Astrocyte (in vitro differentiated cells and primary cell): ENCODE data around the gene NME7. TPM values are rescaled to one million over a fixed set of nuclear protein-coding genes. Genes with fewer than 3 reads are reported as not detected.

ENCODE experiments used
- DNase-seq: peaks from one replicate; pipeline ENCODE4 v3.0.0-alpha.2; 2010; ENCODE audit warnings: low read depth
- FAIRE-seq: peaks from 2 replicates; lab custom pipeline; 2011; peaks lifted over from hg19 to GRCh38; lab: Jason Lieb, UNC
- H2AFZ ChIP-seq: 2 replicates; pipeline ENCODE4 v1.6.0; 2012; ENCODE audit warnings: low read depth, low read length, inconsistent platforms
- H3K27ac ChIP-seq: 2 replicates; pipeline ENCODE4 v1.5.1; 2011; ENCODE audit warnings: low read depth, low read length, inconsistent platforms
- H3K27me3 ChIP-seq: 2 replicates; pipeline ENCODE4 v1.6.0; 2011; ENCODE audit warnings: low read length, inconsistent platforms; ENCODE audit not compliant: insufficient read depth
- H3K36me3 ChIP-seq: 2 replicates; pipeline ENCODE4 v1.5.1; 2011; ENCODE audit warnings: low read length, inconsistent platforms; ENCODE audit not compliant: insufficient read depth
- H3K4me1 ChIP-seq: 2 replicates; pipeline ENCODE4 v1.5.1; 2011; ENCODE audit warnings: low read length, inconsistent platforms; ENCODE audit not compliant: insufficient read depth
- H3K4me2 ChIP-seq: 2 replicates; pipeline ENCODE4 v1.6.0; 2012; ENCODE audit warnings: low read length, inconsistent platforms
- H3K4me3 ChIP-seq: 2 replicates; pipeline ENCODE4 v1.5.1; 2011; ENCODE audit warnings: low read depth, mild to moderate bottlenecking, low read length, inconsistent platforms; ENCODE audit not compliant: insufficient read depth
- H3K79me2 ChIP-seq: 2 replicates; pipeline ENCODE4 v1.6.0; 2012; ENCODE audit warnings: mild to moderate bottlenecking, low read length, inconsistent platforms; ENCODE audit not compliant: insufficient read depth
- H3K9ac ChIP-seq: 2 replicates; pipeline ENCODE4 v1.6.0; 2012; ENCODE audit warnings: mild to moderate bottlenecking, low read length, inconsistent platforms
- H3K9me3 ChIP-seq: 2 replicates; pipeline ENCODE4 v1.5.1; 2012; ENCODE audit warnings: low read depth, mild to moderate bottlenecking, low read length, inconsistent platforms; ENCODE audit not compliant: insufficient read depth
- H4K20me1 ChIP-seq: 2 replicates; pipeline ENCODE4 v1.6.0; 2012; ENCODE audit warnings: low read length, inconsistent platforms; ENCODE audit not compliant: insufficient read depth
- H3K27ac Mint-ChIP-seq: one replicate; pipeline ENCODE4 v1.8.0; 2021; ENCODE audit warnings: mild to moderate bottlenecking, mixed read lengths; ENCODE audit not compliant: unreplicated experiment
- H3K27me3 Mint-ChIP-seq: one replicate; pipeline ENCODE4 v1.8.0; 2021; ENCODE audit warnings: low read depth, mixed read lengths; ENCODE audit not compliant: unreplicated experiment
- H3K36me3 Mint-ChIP-seq: one replicate; pipeline ENCODE4 v1.8.0; 2021; ENCODE audit warnings: low read depth, mixed read lengths; ENCODE audit not compliant: unreplicated experiment
- H3K4me1 Mint-ChIP-seq: one replicate; pipeline ENCODE4 v1.8.0; 2021; ENCODE audit warnings: low read depth, mixed read lengths; ENCODE audit not compliant: unreplicated experiment
- H3K4me3 Mint-ChIP-seq: one replicate; pipeline ENCODE4 v1.8.0; 2021; ENCODE audit warnings: mild to moderate bottlenecking, moderate library complexity, mixed read lengths; ENCODE audit not compliant: unreplicated experiment
- H3K9me3 Mint-ChIP-seq: one replicate; pipeline ENCODE4 v1.8.0; 2021; ENCODE audit warnings: mild to moderate bottlenecking, mixed read lengths; ENCODE audit not compliant: unreplicated experiment
- EZH2 ChIP-seq: IDR thresholded peaks from 2 replicates; pipeline ENCODE4 v1.6.1; 2012; ENCODE audit warnings: mild to moderate bottlenecking, low read length, inconsistent platforms; ENCODE audit not compliant: insufficient read depth
- total RNA-seq: library from RNA; stranded (reverse); gene quantifications from 2 replicates; pipeline ENCODE4 v1.2.1, GENCODE V29; 2021
- TF ChIP-seq, protein P1 (sequence below): IDR thresholded peaks from 2 replicates; pipeline ENCODE4 v1.5.1; 2011; ENCODE audit warnings: low read depth, mild to moderate bottlenecking, inconsistent platforms, low read length, moderate library complexity; ENCODE audit not compliant: insufficient read depth

Gene NME7
- total RNA-seq, 1 donor from 2014 or later: 21.2 TPM

DNA sequence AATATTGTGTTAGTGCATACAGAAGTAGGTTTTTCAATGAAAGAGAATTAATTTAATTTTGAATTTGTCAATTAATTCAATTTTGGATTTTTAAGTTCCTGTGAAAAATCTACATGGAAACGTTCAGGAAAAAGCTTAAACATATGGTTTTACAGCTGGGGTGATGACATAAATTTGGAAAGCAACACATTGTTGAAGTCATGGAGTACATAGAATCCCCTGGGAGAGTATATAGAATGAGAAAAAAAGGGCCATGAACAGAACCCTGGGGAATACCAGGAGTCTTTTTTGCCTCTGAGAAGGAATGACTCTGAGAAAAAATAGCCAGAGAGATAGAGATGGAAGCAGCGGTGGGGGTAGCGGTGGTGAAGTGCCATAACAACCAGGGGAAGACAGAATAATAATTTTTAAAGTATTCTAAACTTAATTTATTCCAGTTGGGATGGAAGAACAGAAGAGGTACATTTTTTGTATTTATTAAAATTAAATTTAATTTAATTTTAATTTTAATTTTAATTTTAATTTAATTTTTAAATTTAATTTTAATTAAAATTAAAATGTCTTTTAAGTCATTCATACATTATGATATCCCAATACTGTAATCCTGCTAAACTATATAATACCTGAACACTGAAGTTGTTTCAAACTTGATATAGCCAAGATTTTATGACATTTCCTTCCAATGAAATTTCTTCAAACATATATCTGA is 48.9 kb downstream of the NME7 start:
- no peaks in the 10 kb centered on the region for H3K79me2 ChIP-seq
- no peak overlapping the region for H3K9ac ChIP-seq
- H2AFZ ChIP-seq: no peak overlapping the region
- no peaks in the 10 kb centered on the region for H4K20me1 ChIP-seq
- peaks cover 10% of the 10 kb centered on the region for H3K4me1 Mint-ChIP-seq
- H3K27me3 Mint-ChIP-seq: no peaks in the 10 kb centered on the region
- no peaks in the 10 kb centered on the region for H3K27me3 ChIP-seq
- no peak overlapping the region for H3K4me3 Mint-ChIP-seq
- no peaks in the 10 kb centered on the region for H3K36me3 ChIP-seq
- FAIRE-seq (no peak), DNase-seq (no peak)
- no peaks in the 10 kb centered on the region for H3K9me3 Mint-ChIP-seq
- H3K27ac ChIP-seq: no peak overlapping the region
- no peak overlapping the region for H3K27ac Mint-ChIP-seq
- no peak overlapping the region for H3K4me3 ChIP-seq
- no peaks in the 10 kb centered on the region for H3K9me3 ChIP-seq
- H3K4me2 ChIP-seq: no peak overlapping the region
- H3K36me3 Mint-ChIP-seq: no peaks in the 10 kb centered on the region
- H3K4me1 ChIP-seq: no peaks in the 10 kb centered on the region
- TF ChIP-seq EZH2: no peak

DNA sequence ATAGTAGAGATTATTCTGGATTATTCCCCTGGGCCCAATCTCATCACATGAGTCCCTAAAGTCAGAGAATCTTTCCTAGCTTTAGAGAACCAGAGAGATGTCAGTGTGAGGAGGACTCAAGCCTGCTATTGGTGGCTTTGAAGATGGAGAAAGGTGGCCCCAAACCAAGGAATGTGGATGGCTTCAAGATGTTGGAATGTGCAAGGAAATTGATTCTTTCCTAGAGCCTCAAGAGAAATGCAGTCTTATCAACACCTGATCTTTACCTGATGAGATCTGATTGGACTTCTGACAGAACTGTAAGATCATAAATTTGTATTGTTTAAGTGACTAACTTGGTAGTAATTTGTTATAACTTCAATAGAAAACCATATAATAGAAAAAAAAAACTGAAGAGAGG is 51.0 kb downstream of the NME7 start:
- no peak overlapping the region for H2AFZ ChIP-seq
- DNase-seq: no peak
- H3K27ac Mint-ChIP-seq: no peak overlapping the region
- H4K20me1 ChIP-seq: no peaks in the 10 kb centered on the region
- no peaks in the 10 kb centered on the region for H3K9me3 ChIP-seq
- no peak overlapping the region for H3K4me3 ChIP-seq
- no peak overlapping the region for H3K4me3 Mint-ChIP-seq
- FAIRE-seq: no peak
- TF ChIP-seq, protein P1, sequence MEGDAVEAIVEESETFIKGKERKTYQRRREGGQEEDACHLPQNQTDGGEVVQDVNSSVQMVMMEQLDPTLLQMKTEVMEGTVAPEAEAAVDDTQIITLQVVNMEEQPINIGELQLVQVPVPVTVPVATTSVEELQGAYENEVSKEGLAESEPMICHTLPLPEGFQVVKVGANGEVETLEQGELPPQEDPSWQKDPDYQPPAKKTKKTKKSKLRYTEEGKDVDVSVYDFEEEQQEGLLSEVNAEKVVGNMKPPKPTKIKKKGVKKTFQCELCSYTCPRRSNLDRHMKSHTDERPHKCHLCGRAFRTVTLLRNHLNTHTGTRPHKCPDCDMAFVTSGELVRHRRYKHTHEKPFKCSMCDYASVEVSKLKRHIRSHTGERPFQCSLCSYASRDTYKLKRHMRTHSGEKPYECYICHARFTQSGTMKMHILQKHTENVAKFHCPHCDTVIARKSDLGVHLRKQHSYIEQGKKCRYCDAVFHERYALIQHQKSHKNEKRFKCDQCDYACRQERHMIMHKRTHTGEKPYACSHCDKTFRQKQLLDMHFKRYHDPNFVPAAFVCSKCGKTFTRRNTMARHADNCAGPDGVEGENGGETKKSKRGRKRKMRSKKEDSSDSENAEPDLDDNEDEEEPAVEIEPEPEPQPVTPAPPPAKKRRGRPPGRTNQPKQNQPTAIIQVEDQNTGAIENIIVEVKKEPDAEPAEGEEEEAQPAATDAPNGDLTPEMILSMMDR: no peak
- TF ChIP-seq EZH2: no peak
- H3K27me3 ChIP-seq: no peaks in the 10 kb centered on the region
- no peak overlapping the region for H3K27ac ChIP-seq
- H3K36me3 Mint-ChIP-seq: no peaks in the 10 kb centered on the region
- H3K4me1 ChIP-seq: peaks cover 10% of the 10 kb centered on the region
- H3K9ac ChIP-seq: no peak overlapping the region
- H3K9me3 Mint-ChIP-seq: no peaks in the 10 kb centered on the region
- H3K79me2 ChIP-seq: no peaks in the 10 kb centered on the region
- peaks cover 24% of the 10 kb centered on the region for H3K4me1 Mint-ChIP-seq
- no peaks in the 10 kb centered on the region for H3K27me3 Mint-ChIP-seq
- no peak overlapping the region for H3K4me2 ChIP-seq
- no peaks in the 10 kb centered on the region for H3K36me3 ChIP-seq

DNA sequence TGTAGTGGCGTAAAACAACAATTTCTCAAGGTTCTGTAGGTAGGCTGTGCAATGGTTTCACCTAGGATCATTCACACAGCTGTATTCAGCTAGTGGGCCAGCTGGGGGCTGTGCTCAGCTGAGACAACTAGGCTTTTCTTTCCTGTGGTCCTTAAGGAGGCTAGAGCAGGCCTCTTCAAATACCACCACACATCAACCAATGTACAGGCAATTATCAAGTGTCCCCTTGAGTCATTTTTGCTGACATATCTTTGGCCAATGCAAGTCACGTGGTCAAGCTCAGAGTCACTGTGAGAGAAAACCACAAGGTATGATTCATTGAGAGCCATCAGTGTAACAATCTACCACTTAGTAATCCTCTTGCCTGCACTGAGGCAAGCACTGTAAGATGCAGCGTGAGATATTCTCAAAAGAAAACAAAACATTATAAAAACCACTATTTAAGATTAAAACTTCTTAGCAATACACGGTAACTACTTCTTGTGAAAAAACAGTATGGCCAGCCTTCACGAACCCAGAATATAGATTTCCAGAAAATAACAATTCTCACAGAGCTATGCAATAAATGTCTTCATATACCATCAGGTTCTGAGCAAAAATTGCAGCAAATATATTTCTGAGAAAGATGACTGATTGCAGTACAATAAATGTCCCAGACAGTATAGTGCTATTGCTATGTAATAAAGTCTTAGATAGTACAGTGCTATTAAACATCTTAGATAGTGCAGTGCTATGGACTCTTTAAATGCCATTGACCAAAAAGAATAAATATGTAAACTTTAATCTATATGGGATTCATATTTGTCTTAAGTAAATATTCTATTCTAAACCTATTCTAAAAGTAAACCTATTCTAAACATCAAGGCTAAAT is 55.3 kb downstream of the NME7 start:
- Mint-ChIP-seq H3K27me3 (no peaks in the 10 kb centered on the region), H3K4me1 (peaks cover 22% of the 10 kb centered on the region), H3K36me3 (peaks cover 7% of the 10 kb centered on the region), H3K27ac (peak overlapping the region; percentile 94), H3K9me3 (no peaks in the 10 kb centered on the region), H3K4me3 (no peak overlapping the region)
- Histone ChIP-seq H2AFZ (no peak overlapping the region), H3K79me2 (no peaks in the 10 kb centered on the region), H4K20me1 (no peaks in the 10 kb centered on the region), H3K9me3 (no peaks in the 10 kb centered on the region), H3K27ac (peak overlapping the region; percentile 48), H3K9ac (peak overlapping the region; percentile 24), H3K4me2 (peak overlapping the region; percentile 59), H3K36me3 (no peaks in the 10 kb centered on the region), H3K27me3 (no peaks in the 10 kb centered on the region), H3K4me3 (no peak overlapping the region), H3K4me1 (peaks cover 10% of the 10 kb centered on the region)
- FAIRE-seq (peak; percentile 97), DNase-seq (peak; percentile 99)
- no peak for TF ChIP-seq EZH2
